ENCODE results near the gene TRIM8.
A peak's percentile ranks its signal among the peaks of the same experiment; 100 is the strongest.

- TF ChIP-seq, protein P1, sequence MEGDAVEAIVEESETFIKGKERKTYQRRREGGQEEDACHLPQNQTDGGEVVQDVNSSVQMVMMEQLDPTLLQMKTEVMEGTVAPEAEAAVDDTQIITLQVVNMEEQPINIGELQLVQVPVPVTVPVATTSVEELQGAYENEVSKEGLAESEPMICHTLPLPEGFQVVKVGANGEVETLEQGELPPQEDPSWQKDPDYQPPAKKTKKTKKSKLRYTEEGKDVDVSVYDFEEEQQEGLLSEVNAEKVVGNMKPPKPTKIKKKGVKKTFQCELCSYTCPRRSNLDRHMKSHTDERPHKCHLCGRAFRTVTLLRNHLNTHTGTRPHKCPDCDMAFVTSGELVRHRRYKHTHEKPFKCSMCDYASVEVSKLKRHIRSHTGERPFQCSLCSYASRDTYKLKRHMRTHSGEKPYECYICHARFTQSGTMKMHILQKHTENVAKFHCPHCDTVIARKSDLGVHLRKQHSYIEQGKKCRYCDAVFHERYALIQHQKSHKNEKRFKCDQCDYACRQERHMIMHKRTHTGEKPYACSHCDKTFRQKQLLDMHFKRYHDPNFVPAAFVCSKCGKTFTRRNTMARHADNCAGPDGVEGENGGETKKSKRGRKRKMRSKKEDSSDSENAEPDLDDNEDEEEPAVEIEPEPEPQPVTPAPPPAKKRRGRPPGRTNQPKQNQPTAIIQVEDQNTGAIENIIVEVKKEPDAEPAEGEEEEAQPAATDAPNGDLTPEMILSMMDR (IDR thresholded peaks at IDR 0.05): peak in 1 of 6 experiments; percentile 7
- peak in 2 of 4 donors; percentile 59 to 72 for TF ChIP-seq POLR2A (IDR thresholded peaks at IDR 0.05)
These were observed 1.7 kb downstream of the TRIM8 start for GRCh38 chr10:102645741-102646609.
